MG63 (cell line): ENCODE results near the gene MARCKSL1. TPM values are rescaled to one million over a fixed set of nuclear protein-coding genes. Genes with fewer than 3 reads are reported as not detected.
A peak's percentile ranks its signal among the peaks of the same experiment; 100 is the strongest.

Experiments used
- DNase-seq: peaks from one replicate; pipeline ENCODE4 v3.0.0-alpha.2; 2020
- H3K27me3 ChIP-seq: fragments of 250-450 bp; sonication (Bioruptor Pico); 2 replicates; pipeline ENCODE4 v1.5.1; 2020; ENCODE audit warnings: mild to moderate bottlenecking, moderate library complexity
- H3K36me3 ChIP-seq: fragments of 250-450 bp; sonication (Bioruptor Pico); 2 replicates; pipeline ENCODE4 v1.5.1; 2020; ENCODE audit warnings: mild to moderate bottlenecking, moderate library complexity
- H3K4me3 ChIP-seq: fragments of 250-450 bp; sonication (Bioruptor Pico); 2 replicates; pipeline ENCODE4 v1.5.1; 2020; ENCODE audit warnings: mild to moderate bottlenecking, moderate library complexity
- H3K9me3 ChIP-seq: fragments of 250-450 bp; sonication (Bioruptor Pico); 2 replicates; pipeline ENCODE4 v1.5.1; 2020; ENCODE audit warnings: mild to moderate bottlenecking, moderate library complexity
- total RNA-seq: library from RNA; depleted of rRNA; stranded (reverse); fragments of >200 nt; shearing (Covaris generic); gene quantifications from 2 replicates; pipeline ENCODE4 v1.2.3, GENCODE V29; 2014; ENCODE audit warnings: low replicate concordance; rRNA removed

MARCKSL1 gene
- total RNA-seq, result 12.6 and 19.1 TPM in 2 replicates

- H3K36me3 ChIP-seq, result peaks cover 28% of the 10 kb centered on the region
- DNase-seq, result peak; percentile 68
- no peaks in the 10 kb centered on the region for H3K9me3 ChIP-seq
- H3K27me3 ChIP-seq, result no peaks in the 10 kb centered on the region
- peak within 1 kb of the TSS; percentile 59 for H3K4me3 ChIP-seq
These were observed at the start of gene MARCKSL1 for GRCh38 chr1:32335790-32336590. Gene MARCKSL1 (minus strand): TSS chr1:32336233. CDS start chr1:32336033, 200 bp downstream.

- Histone ChIP-seq H3K36me3 (peaks cover 48% of the 10 kb centered on the region), H3K9me3 (no peaks in the 10 kb centered on the region), H3K27me3 (no peaks in the 10 kb centered on the region), H3K4me3 (no peak overlapping the region)
- no peak for DNase-seq
These were observed 44.0 kb upstream of the MARCKSL1 start for GRCh38 chr1:32380057-32380456.

- H3K36me3 ChIP-seq, result peaks cover 45% of the 10 kb centered on the region
- no peaks in the 10 kb centered on the region for H3K27me3 ChIP-seq
- no peak overlapping the region for H3K4me3 ChIP-seq
- DNase-seq, result no peak
- no peaks in the 10 kb centered on the region for H3K9me3 ChIP-seq
These were observed 41.6 kb upstream of the MARCKSL1 start for GRCh38 chr1:32377541-32378220.

- DNase-seq, result no peak
These were observed 40.2 kb upstream of the MARCKSL1 start for GRCh38 chr1:32376199-32376598.

GRCh38 chr1:32373996-32374592 lies 38.1 kb upstream of the MARCKSL1 start:
- no peaks in the 10 kb centered on the region for H3K9me3 ChIP-seq
- H3K4me3 ChIP-seq, result no peak overlapping the region
- no peaks in the 10 kb centered on the region for H3K27me3 ChIP-seq
- DNase-seq, result no peak
- H3K36me3 ChIP-seq, result peaks cover 28% of the 10 kb centered on the region; the same call in 1 of the 2 replicates

More at GRCh38 chr1:32376199-32376598, 40.2 kb upstream of the MARCKSL1 start:
- H3K36me3 ChIP-seq, result peaks cover 39% of the 10 kb centered on the region
- H3K9me3 ChIP-seq, result no peaks in the 10 kb centered on the region
- H3K27me3 ChIP-seq, result no peaks in the 10 kb centered on the region
- H3K4me3 ChIP-seq, result no peak overlapping the region

GRCh38 chr1:32372149-32372756 lies 36.2 kb upstream of the MARCKSL1 start:
- peaks cover 24% of the 10 kb centered on the region for H3K36me3 ChIP-seq
- DNase-seq, result no peak

GRCh38 chr1:32367912-32368635 lies 32.0 kb upstream of the MARCKSL1 start:
- peaks cover 14% of the 10 kb centered on the region for H3K36me3 ChIP-seq
- H3K9me3 ChIP-seq, result no peaks in the 10 kb centered on the region
- DNase-seq, result no peak
- H3K27me3 ChIP-seq, result no peaks in the 10 kb centered on the region
- H3K4me3 ChIP-seq, result no peak overlapping the region

More at GRCh38 chr1:32372149-32372756, 36.2 kb upstream of the MARCKSL1 start:
- H3K4me3 ChIP-seq, result no peak overlapping the region
- H3K9me3 ChIP-seq, result no peaks in the 10 kb centered on the region
- H3K27me3 ChIP-seq, result no peaks in the 10 kb centered on the region

GRCh38 chr1:32365445-32365844 lies 29.4 kb upstream of the MARCKSL1 start:
- no peak for DNase-seq
- H3K4me3 ChIP-seq, result no peak overlapping the region
- H3K9me3 ChIP-seq, result no peaks in the 10 kb centered on the region
- H3K27me3 ChIP-seq, result no peaks in the 10 kb centered on the region
- H3K36me3 ChIP-seq, result peaks cover 9% of the 10 kb centered on the region

GRCh38 chr1:32364836-32365235 lies 28.8 kb upstream of the MARCKSL1 start:
- H3K4me3 ChIP-seq, result no peak overlapping the region
- H3K27me3 ChIP-seq, result no peaks in the 10 kb centered on the region
- H3K9me3 ChIP-seq, result no peaks in the 10 kb centered on the region
- no peak for DNase-seq
- peaks cover 9% of the 10 kb centered on the region for H3K36me3 ChIP-seq

GRCh38 chr1:32363713-32364112 lies 27.7 kb upstream of the MARCKSL1 start:
- Histone ChIP-seq H3K36me3 (peaks cover 9% of the 10 kb centered on the region), H3K27me3 (no peaks in the 10 kb centered on the region), H3K4me3 (no peak overlapping the region), H3K9me3 (no peaks in the 10 kb centered on the region)
- DNase-seq, result no peak

GRCh38 chr1:32362474-32363313 lies 26.7 kb upstream of the MARCKSL1 start, which contains the start of the genes FAM229A and TSSK3:
Gene FAM229A (minus strand): TSS chr1:32362485. CDS start chr1:32362091, 394 bp downstream.
Gene TSSK3 (plus strand): TSS chr1:32362539. CDS start chr1:32362702, 163 bp downstream.
- Histone ChIP-seq H3K36me3 (peaks cover 6% of the 10 kb centered on the region), H3K4me3 (no peak within 1 kb of the TSS), H3K27me3 (no peaks in the 10 kb centered on the region), H3K9me3 (no peaks in the 10 kb centered on the region)
- DNase-seq, result no peak

GRCh38 chr1:32361674-32362473 lies 25.8 kb upstream of the MARCKSL1 start:
- no peaks in the 10 kb centered on the region for H3K9me3 ChIP-seq
- H3K36me3 ChIP-seq, result no peaks in the 10 kb centered on the region; the same call in 1 of the 2 replicates
- no peak for DNase-seq
- H3K27me3 ChIP-seq, result no peaks in the 10 kb centered on the region
- no peak overlapping the region for H3K4me3 ChIP-seq

- no peak for DNase-seq
- Histone ChIP-seq H3K4me3 (no peak overlapping the region), H3K9me3 (no peaks in the 10 kb centered on the region), H3K36me3 (no peaks in the 10 kb centered on the region; the same call in 1 of the 2 replicates), H3K27me3 (no peaks in the 10 kb centered on the region)
These were observed 25.3 kb upstream of the MARCKSL1 start for GRCh38 chr1:32361308-32361673.

GRCh38 chr1:32358435-32358834 lies 22.4 kb upstream of the MARCKSL1 start:
- Histone ChIP-seq H3K9me3 (no peaks in the 10 kb centered on the region), H3K4me3 (no peak overlapping the region), H3K36me3 (no peaks in the 10 kb centered on the region; the same call in 1 of the 2 replicates), H3K27me3 (no peaks in the 10 kb centered on the region)
- no peak for DNase-seq

- H3K27me3 ChIP-seq, result no peaks in the 10 kb centered on the region
- DNase-seq, result no peak
These were observed 21.6 kb upstream of the MARCKSL1 start for GRCh38 chr1:32357614-32358013.

More at GRCh38 chr1:32357614-32358013, 21.6 kb upstream of the MARCKSL1 start:
- Histone ChIP-seq H3K4me3 (no peak overlapping the region), H3K9me3 (no peaks in the 10 kb centered on the region), H3K36me3 (no peaks in the 10 kb centered on the region; the same call in 1 of the 2 replicates)
